Activated naive CD4-positive, alpha-beta T cell treated with anti-CD3 and anti-CD28 coated beads, Interleukin-2, amount 10 ng/mL, durations not matched to agents 7 days and 5 days (primary cell): ENCODE results near the gene HSPA1A.
"Not testable (repeated sequence)": the region's sequence is repeated elsewhere in the genome, so short reads cannot be mapped to it uniquely, and the experiment has no call there.

ENCODE experiments used
- CTCF ChIA-PET: fragments of 350-600 bp; sonication (Branson Sonifier 250); formaldehyde crosslinking; loops from one replicate; lab custom pipeline; 2021; ENCODE audit warnings: antibody characterized with exemption; lab: Charles Lee
- DNase-seq: peaks from one replicate; pipeline ENCODE4 v3.0.0-alpha.2; 2020
- H3K27ac Mint-ChIP-seq: one replicate; pipeline ENCODE4 v1.8.0; 2021; ENCODE audit warnings: mild to moderate bottlenecking, moderate library complexity, mixed read lengths
- H3K27me3 Mint-ChIP-seq: one replicate; pipeline ENCODE4 v1.8.0; 2021; ENCODE audit warnings: mild to moderate bottlenecking, mixed read lengths
- H3K36me3 Mint-ChIP-seq: one replicate; pipeline ENCODE4 v1.8.0; 2021; ENCODE audit warnings: mixed read lengths
- H3K4me1 Mint-ChIP-seq: one replicate; pipeline ENCODE4 v1.8.0; 2021; ENCODE audit warnings: mixed read lengths
- H3K4me3 Mint-ChIP-seq: one replicate; pipeline ENCODE4 v1.8.0; 2021; ENCODE audit warnings: mild to moderate bottlenecking, moderate library complexity, mixed read lengths
- H3K9me3 Mint-ChIP-seq: one replicate; pipeline ENCODE4 v1.8.0; 2021; ENCODE audit warnings: mixed read lengths

Gene HSPA1A

DNA sequence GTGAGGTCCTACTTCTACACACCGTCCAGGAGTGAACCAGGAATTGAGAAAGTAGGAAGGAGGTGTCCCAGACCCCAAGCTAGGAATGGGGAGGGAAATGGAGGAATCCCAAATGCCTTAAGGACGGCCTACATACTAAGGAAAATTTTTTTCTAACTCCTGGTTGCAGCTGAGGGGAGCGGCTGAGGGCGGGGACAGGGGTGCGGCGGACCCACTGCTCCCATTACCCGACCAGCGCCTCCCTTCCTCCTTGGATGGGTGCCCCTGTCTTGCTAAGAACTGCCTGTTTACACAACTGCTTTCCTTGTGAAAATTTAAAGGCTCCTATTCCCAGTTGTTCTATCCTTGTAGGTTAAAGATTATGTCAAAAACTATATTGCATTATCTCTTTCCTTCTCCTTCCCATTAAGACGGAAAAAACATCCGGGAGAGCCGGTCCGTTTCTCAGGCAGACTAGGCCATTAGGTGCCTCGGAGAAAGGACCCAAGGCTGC lies 11.5 kb downstream of the HSPA1A start:
- peaks cover 10% of the 10 kb centered on the region for H3K36me3 Mint-ChIP-seq
- no peak for DNase-seq
- no peaks in the 10 kb centered on the region for H3K27me3 Mint-ChIP-seq
- CTCF ChIA-PET: interaction anchor here (0.7 to 1.3 kb wide), 7 partner anchors 9 to 103 kb away, joined by 3 to 7 read pairs (median 4); partner anchors contain the start of genes DDAH2 and VARS1
- no peaks in the 10 kb centered on the region for H3K9me3 Mint-ChIP-seq
- peaks cover 59% of the 10 kb centered on the region for H3K4me1 Mint-ChIP-seq
- H3K27ac Mint-ChIP-seq: peak overlapping the region; percentile 98
- peak overlapping the region; percentile 81 for H3K4me3 Mint-ChIP-seq

DNA sequence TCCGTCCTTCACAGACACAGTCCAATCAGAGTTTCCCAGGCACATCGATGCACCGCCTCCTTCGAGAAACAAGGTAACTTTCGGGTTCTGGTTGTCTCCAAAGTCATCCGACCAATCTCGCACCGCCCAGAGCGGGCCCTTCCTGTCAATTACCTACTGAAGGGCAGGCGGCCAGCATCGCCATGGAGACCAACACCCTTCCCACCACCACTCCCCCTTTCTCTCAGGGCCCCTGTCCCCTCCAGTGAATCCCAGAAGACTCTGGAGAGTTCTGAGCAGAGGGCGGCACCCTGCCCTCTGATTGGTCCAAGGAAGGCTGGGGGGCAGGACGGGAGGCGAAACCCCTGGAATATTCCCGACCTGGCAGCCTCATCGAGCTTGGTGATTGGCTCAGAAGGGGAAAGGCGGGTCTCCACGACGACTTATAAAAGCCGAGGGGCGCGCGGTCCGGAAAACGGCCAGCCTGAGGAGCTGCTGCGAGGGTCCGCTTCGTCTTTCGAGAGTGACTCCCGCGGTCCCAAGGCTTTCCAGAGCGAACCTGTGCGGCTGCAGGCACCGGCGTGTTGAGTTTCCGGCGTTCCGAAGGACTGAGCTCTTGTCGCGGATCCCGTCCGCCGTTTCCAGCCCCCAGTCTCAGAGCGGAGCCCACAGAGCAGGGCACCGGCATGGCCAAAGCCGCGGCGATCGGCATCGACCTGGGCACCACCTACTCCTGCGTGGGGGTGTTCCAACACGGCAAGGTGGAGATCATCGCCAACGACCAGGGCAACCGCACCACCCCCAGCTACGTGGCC lies 12.1 kb downstream of the HSPA1A start, which contains the start of gene HSPA1B:
Gene HSPA1B, plus strand, starts transcription at position 453 of the 794 bp plus-strand sequence. Its CDS starts 213 bp downstream, at position 666.
- peaks cover 55% of the 10 kb centered on the region for H3K4me1 Mint-ChIP-seq
- peak; percentile 98 for DNase-seq
- CTCF ChIA-PET: interaction anchor here (0.7 to 1.3 kb wide), 5 partner anchors 9 to 146 kb away, joined by 3 to 7 read pairs (median 4); partner anchors contain the start of genes DDAH2, LY6G5C and VARS1
- H3K27ac Mint-ChIP-seq: peak within 1 kb of the TSS; percentile 98
- H3K27me3 Mint-ChIP-seq: no peaks in the 10 kb centered on the region
- H3K9me3 Mint-ChIP-seq: no peaks in the 10 kb centered on the region
- peak within 1 kb of the TSS; percentile 81 for H3K4me3 Mint-ChIP-seq
- peaks cover 8% of the 10 kb centered on the region for H3K36me3 Mint-ChIP-seq

DNA sequence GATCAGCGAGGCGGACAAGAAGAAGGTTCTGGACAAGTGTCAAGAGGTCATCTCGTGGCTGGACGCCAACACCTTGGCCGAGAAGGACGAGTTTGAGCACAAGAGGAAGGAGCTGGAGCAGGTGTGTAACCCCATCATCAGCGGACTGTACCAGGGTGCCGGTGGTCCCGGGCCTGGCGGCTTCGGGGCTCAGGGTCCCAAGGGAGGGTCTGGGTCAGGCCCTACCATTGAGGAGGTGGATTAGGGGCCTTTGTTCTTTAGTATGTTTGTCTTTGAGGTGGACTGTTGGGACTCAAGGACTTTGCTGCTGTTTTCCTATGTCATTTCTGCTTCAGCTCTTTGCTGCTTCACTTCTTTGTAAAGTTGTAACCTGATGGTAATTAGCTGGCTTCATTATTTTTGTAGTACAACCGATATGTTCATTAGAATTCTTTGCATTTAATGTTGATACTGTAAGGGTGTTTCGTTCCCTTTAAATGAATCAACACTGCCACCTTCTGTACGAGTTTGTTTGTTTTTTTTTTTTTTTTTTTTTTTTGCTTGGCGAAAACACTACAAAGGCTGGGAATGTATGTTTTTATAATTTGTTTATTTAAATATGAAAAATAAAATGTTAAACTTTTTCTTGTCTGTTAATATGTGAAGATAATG lies 14.4 kb downstream of the HSPA1A start:
- peak overlapping the region; percentile 93 for H3K27ac Mint-ChIP-seq
- H3K36me3 Mint-ChIP-seq: peaks cover 10% of the 10 kb centered on the region
- CTCF ChIA-PET: interaction anchor here (0.6 to 2.4 kb wide), 12 partner anchors 12 to 280 kb away, joined by 3 to 13 read pairs (median 4); partner anchors contain the start of genes C6orf47, DDAH2, HSPA1A and HSPA1L
- no peak for DNase-seq
- peaks cover 48% of the 10 kb centered on the region for H3K4me1 Mint-ChIP-seq
- H3K27me3 Mint-ChIP-seq: no peaks in the 10 kb centered on the region
- no peaks in the 10 kb centered on the region for H3K9me3 Mint-ChIP-seq
- H3K4me3 Mint-ChIP-seq: peak overlapping the region; percentile 98

DNA sequence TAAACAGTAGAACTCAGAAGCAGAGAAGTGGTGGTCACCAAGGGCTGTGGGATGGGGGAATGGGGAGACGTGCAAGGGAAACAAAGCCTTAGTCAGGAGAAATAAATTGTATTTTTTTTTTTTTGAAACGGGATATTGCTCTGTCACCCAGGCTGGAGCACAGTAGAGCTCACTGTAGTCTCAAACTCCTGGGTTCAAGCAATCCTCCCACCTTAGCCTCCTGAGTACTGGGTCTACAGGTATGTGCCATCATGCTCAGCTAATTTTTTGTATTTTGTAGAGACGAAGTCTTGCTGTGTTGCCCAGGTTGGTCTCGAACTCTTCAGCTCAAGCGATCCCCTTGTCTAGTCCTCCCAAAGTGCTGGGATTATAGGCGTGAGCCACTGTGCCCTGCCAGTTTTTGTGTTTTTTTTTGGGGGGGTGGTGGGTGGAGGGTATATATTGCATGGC lies 15.6 kb downstream of the HSPA1A start:
- Mint-ChIP-seq H3K27ac (peak overlapping the region; percentile 93), H3K36me3 (peaks cover 17% of the 10 kb centered on the region), H3K27me3 (no peaks in the 10 kb centered on the region), H3K4me3 (peak overlapping the region; percentile 98), H3K4me1 (peaks cover 42% of the 10 kb centered on the region), H3K9me3 (no peaks in the 10 kb centered on the region)
- DNase-seq: no peak
- CTCF ChIA-PET: interaction anchor here (0.6 to 2.4 kb wide), 12 partner anchors 25 to 233 kb away, joined by 3 to 13 read pairs (median 4); partner anchors contain the start of genes DDAH2, LY6G5C and NEU1

- Mint-ChIP-seq H3K27ac (peak overlapping the region; percentile 93), H3K4me3 (peak overlapping the region; percentile 98), H3K36me3 (peaks cover 24% of the 10 kb centered on the region), H3K27me3 (no peaks in the 10 kb centered on the region), H3K9me3 (no peaks in the 10 kb centered on the region), H3K4me1 (peaks cover 44% of the 10 kb centered on the region)
- DNase-seq: no peak
- CTCF ChIA-PET: interaction anchor here (0.7 to 2.4 kb wide), 9 partner anchors 26 to 234 kb away, joined by 3 to 13 read pairs (median 4); partner anchors contain the start of genes DDAH2 and NEU1
Measured at GRCh38 chr6:31831350-31832215, 16.2 kb downstream of the HSPA1A start.

DNA sequence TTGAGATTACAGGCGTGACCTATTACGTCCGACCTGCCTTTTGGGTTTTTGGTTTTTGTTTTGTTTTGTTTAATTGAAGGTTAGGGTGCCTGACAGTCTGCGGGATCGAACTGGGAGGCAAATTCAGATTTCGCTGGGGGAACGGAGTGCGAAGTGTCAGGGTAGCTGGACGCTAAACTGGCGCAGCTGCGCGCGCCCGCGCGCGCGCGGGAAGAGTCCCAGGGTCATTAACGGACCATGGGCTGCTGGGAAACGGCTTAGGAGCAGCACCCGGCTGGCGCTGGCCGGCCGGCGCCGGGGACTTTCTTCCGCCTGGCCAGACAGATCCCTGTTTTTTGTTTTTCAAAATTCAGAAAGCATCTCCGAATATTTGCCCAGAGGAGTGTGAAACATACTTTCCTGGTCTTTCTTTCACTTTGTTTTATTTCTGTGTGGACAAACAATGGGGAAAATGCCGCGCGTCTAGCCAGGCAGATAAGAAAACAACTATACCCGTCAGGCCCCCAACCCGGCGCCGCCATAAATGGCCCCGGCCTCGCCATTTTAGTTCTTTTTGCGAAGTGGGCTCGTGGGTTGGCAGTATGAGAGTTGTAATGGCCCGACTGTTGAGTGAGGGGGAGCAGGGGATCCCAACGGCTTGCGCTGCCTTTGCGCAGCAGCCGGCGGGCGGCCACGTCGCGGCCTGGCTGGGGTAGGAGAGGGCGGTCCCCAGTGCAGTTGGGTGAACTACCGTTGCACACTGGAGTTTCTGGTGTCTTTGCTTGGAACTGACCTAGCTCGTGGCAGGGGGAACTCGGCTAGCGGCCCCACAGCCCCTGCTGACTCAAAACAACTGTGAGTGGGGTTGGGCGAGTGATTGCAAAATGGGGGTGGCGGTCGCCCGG lies 19.3 kb downstream of the HSPA1A start:
- CTCF ChIA-PET: interaction anchor here (0.6 to 1.6 kb wide), 3 partner anchors 28 to 1132 kb away, joined by 3 to 4 read pairs (median 3); partner anchors contain the start of gene NEU1
- Mint-ChIP-seq H3K27ac (peak overlapping the region; percentile 94), H3K4me3 (peak overlapping the region; percentile 98), H3K27me3 (no peaks in the 10 kb centered on the region), H3K4me1 (peaks cover 64% of the 10 kb centered on the region), H3K9me3 (no peaks in the 10 kb centered on the region), H3K36me3 (peaks cover 44% of the 10 kb centered on the region)
- DNase-seq: peak; percentile 85

GRCh38 chr6:31836047-31836473 lies 20.7 kb downstream of the HSPA1A start:
- H3K36me3 Mint-ChIP-seq: peaks cover 50% of the 10 kb centered on the region
- CTCF ChIA-PET: interaction anchor here (1.2 to 1.6 kb wide), 2 partner anchors 9 to 27 kb away, joined by 3 to 4 read pairs; partner anchors contain the start of genes HSPA1B and NEU1
- H3K9me3 Mint-ChIP-seq: no peaks in the 10 kb centered on the region
- H3K27me3 Mint-ChIP-seq: no peaks in the 10 kb centered on the region
- H3K4me1 Mint-ChIP-seq: peaks cover 62% of the 10 kb centered on the region
- H3K4me3 Mint-ChIP-seq: peak overlapping the region; percentile 98
- H3K27ac Mint-ChIP-seq: peak overlapping the region; percentile 94
- DNase-seq: no peak

GRCh38 chr6:31836474-31837368 lies 21.4 kb downstream of the HSPA1A start:
- H3K4me1 Mint-ChIP-seq: peaks cover 56% of the 10 kb centered on the region
- H3K27ac Mint-ChIP-seq: peak overlapping the region; percentile 94
- CTCF ChIA-PET: interaction anchor here (1.0 to 1.6 kb wide), 4 partner anchors 9 to 156 kb away, joined by 3 to 4 read pairs (median 3); partner anchors contain the start of genes HSPA1B, LY6G5C and NEU1
- H3K36me3 Mint-ChIP-seq: peaks cover 50% of the 10 kb centered on the region
- H3K27me3 Mint-ChIP-seq: no peaks in the 10 kb centered on the region
- no peaks in the 10 kb centered on the region for H3K9me3 Mint-ChIP-seq
- peak; percentile 41 for DNase-seq
- H3K4me3 Mint-ChIP-seq: peak overlapping the region; percentile 98

DNA sequence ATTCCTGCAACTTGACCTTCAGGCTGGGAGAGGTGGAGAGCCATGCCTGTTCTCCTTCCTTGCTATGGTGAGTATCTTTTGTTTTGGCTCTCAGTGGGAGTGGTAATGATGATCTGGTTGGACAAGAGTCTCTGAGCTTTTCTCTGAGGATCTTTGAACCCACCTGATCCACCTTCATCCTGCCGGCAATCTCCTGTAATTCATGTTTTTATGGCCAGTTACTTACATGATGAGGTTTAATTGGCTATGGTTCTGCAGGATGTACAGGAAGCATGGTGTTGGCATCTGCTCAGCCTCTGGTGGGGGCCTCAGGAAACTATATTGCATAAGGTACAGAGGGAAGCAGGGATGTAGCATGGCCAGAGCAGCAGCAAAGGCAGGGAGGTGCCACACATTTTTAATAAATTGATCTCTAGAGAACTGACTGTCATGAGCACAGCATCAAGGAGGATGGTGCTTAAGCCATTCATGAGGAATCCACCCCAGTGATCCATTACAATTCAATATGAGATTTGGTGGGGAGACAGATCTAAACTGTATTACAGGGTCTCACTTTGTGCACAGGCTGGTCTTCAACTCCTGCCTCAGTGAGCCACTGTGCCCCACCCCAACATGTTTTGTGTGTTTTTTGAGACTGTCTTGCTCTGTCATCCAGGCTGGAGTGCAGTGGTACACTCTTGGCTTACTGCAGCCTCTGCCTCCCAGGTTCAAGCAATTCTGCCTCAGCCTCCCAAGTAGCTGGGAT lies 22.2 kb downstream of the HSPA1A start:
- no peaks in the 10 kb centered on the region for H3K9me3 Mint-ChIP-seq
- H3K27me3 Mint-ChIP-seq: no peaks in the 10 kb centered on the region
- CTCF ChIA-PET: interaction anchor here (1.0 to 1.5 kb wide), 2 partner anchors 25 to 157 kb away, joined by 3 read pairs; partner anchors contain the start of genes LY6G5C and NEU1
- peak overlapping the region; percentile 98 for H3K4me3 Mint-ChIP-seq
- peak overlapping the region; percentile 94 for H3K27ac Mint-ChIP-seq
- peaks cover 50% of the 10 kb centered on the region for H3K36me3 Mint-ChIP-seq
- no peak for DNase-seq
- H3K4me1 Mint-ChIP-seq: peaks cover 58% of the 10 kb centered on the region

DNA sequence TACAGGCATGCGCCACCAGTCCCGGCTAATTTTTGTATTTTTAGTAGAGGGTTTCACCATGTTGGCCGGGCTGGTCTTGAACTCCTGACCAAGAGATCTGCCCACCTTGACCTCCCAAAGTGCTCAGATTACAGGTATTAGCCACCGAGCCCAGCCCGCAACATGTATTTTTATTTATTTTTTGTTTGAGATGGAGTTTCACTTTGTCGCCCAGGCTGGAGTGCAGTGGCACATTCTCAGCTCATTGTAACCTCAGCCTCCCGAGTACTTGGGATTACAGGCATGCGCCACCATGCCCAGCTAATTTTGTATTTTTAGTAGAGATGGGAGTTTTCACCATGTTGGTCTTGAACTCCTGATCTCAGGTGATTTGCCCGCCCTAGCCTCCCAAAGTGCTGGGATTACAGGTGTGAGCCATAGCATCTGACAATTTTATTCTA lies 22.8 kb downstream of the HSPA1A start:
- CTCF ChIA-PET: interaction anchor here (0.6 to 1.7 kb wide), 3 partner anchors 22 to 60 kb away, joined by 3 to 5 read pairs (median 5); no protein-coding TSS in a partner anchor
- H3K4me3 Mint-ChIP-seq: peak overlapping the region; percentile 98
- H3K27ac Mint-ChIP-seq, H3K27me3 Mint-ChIP-seq, DNase-seq, H3K9me3 Mint-ChIP-seq: not testable (repeated sequence)
- peaks cover 50% of the 10 kb centered on the region for H3K36me3 Mint-ChIP-seq
- peaks cover 58% of the 10 kb centered on the region for H3K4me1 Mint-ChIP-seq

- Mint-ChIP-seq H3K27ac (peak overlapping the region; percentile 69), H3K4me1 (peaks cover 55% of the 10 kb centered on the region), H3K4me3 (no peak overlapping the region), H3K27me3 (no peaks in the 10 kb centered on the region), H3K36me3 (peaks cover 51% of the 10 kb centered on the region), H3K9me3 (no peaks in the 10 kb centered on the region)
- no peak for DNase-seq
- CTCF ChIA-PET: interaction anchor here (0.9 to 1.7 kb wide), 2 partner anchors 24 to 59 kb away, joined by 3 to 5 read pairs; no protein-coding TSS in a partner anchor
Measured at GRCh38 chr6:31838968-31839367, 23.6 kb downstream of the HSPA1A start.
